Measurements from ENCODE around the gene SEPTIN2.

DNA sequence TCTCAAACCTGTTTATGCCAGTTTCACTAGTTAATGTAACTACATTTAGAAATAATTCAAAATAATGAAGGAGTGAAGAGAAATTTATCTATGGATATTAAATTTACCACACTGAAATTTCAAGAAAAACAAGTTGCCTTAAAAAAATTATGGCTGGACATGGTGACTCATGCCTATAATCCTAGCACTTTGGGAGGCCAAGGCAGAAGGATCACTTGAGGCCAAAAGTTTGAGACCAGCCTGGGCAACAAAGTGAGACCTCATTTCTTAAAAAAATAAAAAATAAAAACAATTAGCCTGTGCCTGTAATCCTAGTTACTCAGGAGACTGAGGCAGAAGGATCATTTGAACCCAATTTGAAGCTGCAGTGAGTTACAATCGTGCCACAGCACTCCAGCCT, 30.1 kb upstream of the SEPTIN2 start:
- TF ChIP-seq, protein P1, sequence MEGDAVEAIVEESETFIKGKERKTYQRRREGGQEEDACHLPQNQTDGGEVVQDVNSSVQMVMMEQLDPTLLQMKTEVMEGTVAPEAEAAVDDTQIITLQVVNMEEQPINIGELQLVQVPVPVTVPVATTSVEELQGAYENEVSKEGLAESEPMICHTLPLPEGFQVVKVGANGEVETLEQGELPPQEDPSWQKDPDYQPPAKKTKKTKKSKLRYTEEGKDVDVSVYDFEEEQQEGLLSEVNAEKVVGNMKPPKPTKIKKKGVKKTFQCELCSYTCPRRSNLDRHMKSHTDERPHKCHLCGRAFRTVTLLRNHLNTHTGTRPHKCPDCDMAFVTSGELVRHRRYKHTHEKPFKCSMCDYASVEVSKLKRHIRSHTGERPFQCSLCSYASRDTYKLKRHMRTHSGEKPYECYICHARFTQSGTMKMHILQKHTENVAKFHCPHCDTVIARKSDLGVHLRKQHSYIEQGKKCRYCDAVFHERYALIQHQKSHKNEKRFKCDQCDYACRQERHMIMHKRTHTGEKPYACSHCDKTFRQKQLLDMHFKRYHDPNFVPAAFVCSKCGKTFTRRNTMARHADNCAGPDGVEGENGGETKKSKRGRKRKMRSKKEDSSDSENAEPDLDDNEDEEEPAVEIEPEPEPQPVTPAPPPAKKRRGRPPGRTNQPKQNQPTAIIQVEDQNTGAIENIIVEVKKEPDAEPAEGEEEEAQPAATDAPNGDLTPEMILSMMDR (IDR thresholded peaks at IDR 0.05), result no peak
- TF ChIP-seq POLR2A (IDR thresholded peaks at IDR 0.05), result no peak

Data from breast epithelium (tissue), 3 donors.